ENCODE measurements around the gene GSTA2. TPM values are rescaled to one million over a fixed set of nuclear protein-coding genes. Genes with fewer than 3 reads are reported as not detected.
A peak's percentile ranks its signal among the peaks of the same experiment; 100 is the strongest.
"Not testable (repeated sequence)": the region's sequence is repeated elsewhere in the genome, so short reads cannot be mapped to it uniquely, and the experiment has no call there.

Gene GSTA2
- total and polyA plus RNA-seq, 2 of the 13 experiments (the other 11 are each of a cell fraction or from before 2014, with no cell fraction given): 0.75 to 13.7 TPM

GRCh38 chr6:52749556-52750152 is 13.6 kb downstream of the GSTA2 start:
- no peak overlapping the region for H3K4me3 ChIP-seq (replicated peaks in 1 of 3; ENCODE audit: insufficient read depth in 1 of 3, low read depth in 2 of 3, low read length in 3 of 3)
- peaks cover 60% of the 10 kb centered on the region for H3K4me1 ChIP-seq (ENCODE audit: insufficient read depth, low read length)
- H3K4me2 ChIP-seq (ENCODE audit: low read depth, low read length): no peak overlapping the region
- H3K27me3 ChIP-seq (ENCODE audit: control insufficient read depth in 1 of 2, insufficient read depth in 2 of 2, low read length in 2 of 2): no peaks in the 10 kb centered on the region
- H4K20me1 ChIP-seq (ENCODE audit: insufficient read depth, low read length): no peaks in the 10 kb centered on the region
- DNase-seq (ENCODE audit: low spot score): no peak
- no peaks in the 10 kb centered on the region for H3K79me2 ChIP-seq (ENCODE audit: insufficient read depth, low read length)
- WGBS (ENCODE audit: low lambda C conversion rate): 25% methylated on average over 2 of the region's 2 CpGs
- no peak overlapping the region for H3K9ac ChIP-seq (ENCODE audit: insufficient read depth, low read depth, low read length)
- H3K27ac ChIP-seq (ENCODE audit: extremely low read length, insufficient read depth, low read length): peak overlapping the region; percentile 22
- no peak for TF ChIP-seq FOXP1 (IDR thresholded peaks at IDR 0.05)
- TF ChIP-seq FOXP1 (CRISPR knock-in tag; IDR thresholded peaks at IDR 0.05): no peak
- no peak for TF ChIP-seq ZNF124 (CRISPR knock-in tag; IDR thresholded peaks at IDR 0.05)
- 0 out of 2 replicates have a peak, but pooled peaks have one; percentile 46 for TF ChIP-seq ARNTL (CRISPR knock-in tag; IDR thresholded peaks at IDR 0.05)
- TF ChIP-seq ZNF691 (CRISPR knock-in tag; IDR thresholded peaks at IDR 0.05; ENCODE audit: borderline replicate concordance, low read depth): no peak
- TF ChIP-seq NRL (CRISPR knock-in tag; IDR thresholded peaks at IDR 0.05; ENCODE audit: borderline replicate concordance): no peak
- ChIA-PET CTCF (ENCODE audit: low intra/inter-chr PET ratio, low total read pairs) (no interaction called here), POLR2A (no interaction called here)
- no TSS peak for BruUV-seq (replicated peaks)
- FAIRE-seq: no peak
- H3K9me3 ChIP-seq (ENCODE audit: low read length): peaks cover 24% of the 10 kb centered on the region
- in situ Hi-C loops (cut with HindIII; ENCODE audit: extremely low pct_ligation_motif_present, low pct_unique_long_range_greater_than_20kb): no loop called here
- intact Hi-C loops (cut with micrococcal nuclease; ENCODE audit: unreplicated experiment): no loop called here
- peak; percentile 30 for ATAC-seq
- H3K36me3 ChIP-seq (replicated peaks in 1 of 2; ENCODE audit: control insufficient read depth in 1 of 2, insufficient read depth in 2 of 2, low read length in 2 of 2): no peaks in the 10 kb centered on the region
- no peak overlapping the region for H2AFZ ChIP-seq (ENCODE audit: low read length)

- 92% methylated on average over 3 of the region's 3 CpGs for WGBS (ENCODE audit: low lambda C conversion rate)
- H2AFZ ChIP-seq (ENCODE audit: low read length); H3K36me3 ChIP-seq (replicated peaks in 1 of 2; ENCODE audit: control insufficient read depth in 1 of 2, insufficient read depth in 2 of 2, low read length in 2 of 2); intact Hi-C loops (cut with micrococcal nuclease; ENCODE audit: unreplicated experiment); H3K4me3 ChIP-seq (replicated peaks in 1 of 3; ENCODE audit: insufficient read depth in 1 of 3, low read depth in 2 of 3, low read length in 3 of 3); FAIRE-seq; H3K4me2 ChIP-seq (ENCODE audit: low read depth, low read length); POLR2A ChIA-PET; H4K20me1 ChIP-seq (ENCODE audit: insufficient read depth, low read length); CTCF ChIA-PET (ENCODE audit: low intra/inter-chr PET ratio, low total read pairs); H3K9ac ChIP-seq (ENCODE audit: insufficient read depth, low read depth, low read length); H3K27me3 ChIP-seq (ENCODE audit: control insufficient read depth in 1 of 2, insufficient read depth in 2 of 2, low read length in 2 of 2); H3K79me2 ChIP-seq (ENCODE audit: insufficient read depth, low read length); in situ Hi-C loops (cut with HindIII; ENCODE audit: extremely low pct_ligation_motif_present, low pct_unique_long_range_greater_than_20kb); BruUV-seq (replicated peaks); DNase-seq (ENCODE audit: low spot score); TF ChIP-seq ATF7 (CRISPR knock-in tag; IDR thresholded peaks at IDR 0.05): not testable (repeated sequence)
- Histone ChIP-seq H3K9me3 (ENCODE audit: low read length) (peaks cover 19% of the 10 kb centered on the region), H3K4me1 (ENCODE audit: insufficient read depth, low read length) (peaks cover 64% of the 10 kb centered on the region), H3K27ac (ENCODE audit: extremely low read length, insufficient read depth, low read length) (peak overlapping the region; percentile 39)
- peak; percentile 14; the same call in 1 of the 3 replicates for ATAC-seq
- TF ChIP-seq SRF (IDR thresholded peaks at IDR 0.05; ENCODE audit: low read depth, low read length): 0 out of 2 replicates have a peak, but pooled peaks have one; percentile 4
- TF ChIP-seq ATF7 (IDR thresholded peaks at IDR 0.05): 0 out of 2 replicates have a peak, but pooled peaks have one; percentile 7
Measured at GRCh38 chr6:52747301-52747700, 16.0 kb downstream of the GSTA2 start.
